ENCODE measurements around the gene COL10A1. TPM values are rescaled to one million over a fixed set of nuclear protein-coding genes. Genes with fewer than 3 reads are reported as not detected.
A peak's percentile ranks its signal among the peaks of the same experiment; 100 is the strongest.

COL10A1 gene
- total RNA-seq, 2 donors from 2014 or later = not detected

DNA sequence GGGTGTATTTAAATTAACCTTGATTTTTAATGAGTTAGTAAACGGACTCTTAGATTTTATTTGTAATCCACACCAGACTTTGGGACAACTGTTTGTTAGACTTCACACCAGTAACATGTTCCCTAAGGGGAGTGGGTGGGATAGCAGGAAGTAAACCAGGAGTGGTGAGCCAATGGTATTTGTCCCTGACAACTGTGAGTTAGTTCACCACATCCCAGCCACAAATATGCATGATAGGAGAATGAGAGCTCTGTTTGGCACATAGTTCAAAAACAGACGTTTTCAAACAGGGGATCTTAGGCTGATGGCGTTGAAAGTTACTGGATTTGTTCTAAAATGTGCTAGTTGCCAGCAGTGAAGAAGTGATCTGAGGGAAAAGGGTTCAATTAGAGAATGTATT lies 18.7 kb upstream of the COL10A1 start:
- Mint-ChIP-seq H3K36me3 (ENCODE audit: low read depth) (peaks cover 2% of the 10 kb centered on the region), H3K4me1 (peaks cover 38% of the 10 kb centered on the region), H3K27me3 (ENCODE audit: insufficient read depth) (no peaks in the 10 kb centered on the region), H3K27ac (peak overlapping the region; percentile 15), H3K4me3 (no peak overlapping the region), H3K9me3 (peaks cover 3% of the 10 kb centered on the region)
- DNase-seq = no peak
- no peak overlapping the region for H3K9ac ChIP-seq (ENCODE audit: extremely low read depth, low read length, poor library complexity, severe bottlenecking)
- H3K36me3 ChIP-seq (ENCODE audit: control insufficient read depth, insufficient read depth, low read length) = peaks cover 16% of the 10 kb centered on the region
- no peaks in the 10 kb centered on the region for H3K27me3 ChIP-seq (ENCODE audit: control insufficient read depth, insufficient read depth, low read length, poor library complexity, severe bottlenecking)
- 84 to 94% methylated on average over 2 to 3 of the region's 3 CpGs for WGBS, 2 experiments (ENCODE audit: insufficient coverage in 1 of 2, insufficient read length in 1 of 2)
- H3K4me1 ChIP-seq (ENCODE audit: control insufficient read depth, insufficient read depth, low read length) = peaks cover 4% of the 10 kb centered on the region
- no peak overlapping the region for H3K4me3 ChIP-seq (ENCODE audit: low read length)
- H3K27ac ChIP-seq (ENCODE audit: low read depth, low read length) = no peak overlapping the region
- peaks cover 12% of the 10 kb centered on the region for H3K9me3 ChIP-seq (ENCODE audit: control insufficient read depth, low read length)
- TF ChIP-seq, protein P1, sequence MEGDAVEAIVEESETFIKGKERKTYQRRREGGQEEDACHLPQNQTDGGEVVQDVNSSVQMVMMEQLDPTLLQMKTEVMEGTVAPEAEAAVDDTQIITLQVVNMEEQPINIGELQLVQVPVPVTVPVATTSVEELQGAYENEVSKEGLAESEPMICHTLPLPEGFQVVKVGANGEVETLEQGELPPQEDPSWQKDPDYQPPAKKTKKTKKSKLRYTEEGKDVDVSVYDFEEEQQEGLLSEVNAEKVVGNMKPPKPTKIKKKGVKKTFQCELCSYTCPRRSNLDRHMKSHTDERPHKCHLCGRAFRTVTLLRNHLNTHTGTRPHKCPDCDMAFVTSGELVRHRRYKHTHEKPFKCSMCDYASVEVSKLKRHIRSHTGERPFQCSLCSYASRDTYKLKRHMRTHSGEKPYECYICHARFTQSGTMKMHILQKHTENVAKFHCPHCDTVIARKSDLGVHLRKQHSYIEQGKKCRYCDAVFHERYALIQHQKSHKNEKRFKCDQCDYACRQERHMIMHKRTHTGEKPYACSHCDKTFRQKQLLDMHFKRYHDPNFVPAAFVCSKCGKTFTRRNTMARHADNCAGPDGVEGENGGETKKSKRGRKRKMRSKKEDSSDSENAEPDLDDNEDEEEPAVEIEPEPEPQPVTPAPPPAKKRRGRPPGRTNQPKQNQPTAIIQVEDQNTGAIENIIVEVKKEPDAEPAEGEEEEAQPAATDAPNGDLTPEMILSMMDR (conservative IDR thresholded peaks at IDR 0.05) = no peak

DNA sequence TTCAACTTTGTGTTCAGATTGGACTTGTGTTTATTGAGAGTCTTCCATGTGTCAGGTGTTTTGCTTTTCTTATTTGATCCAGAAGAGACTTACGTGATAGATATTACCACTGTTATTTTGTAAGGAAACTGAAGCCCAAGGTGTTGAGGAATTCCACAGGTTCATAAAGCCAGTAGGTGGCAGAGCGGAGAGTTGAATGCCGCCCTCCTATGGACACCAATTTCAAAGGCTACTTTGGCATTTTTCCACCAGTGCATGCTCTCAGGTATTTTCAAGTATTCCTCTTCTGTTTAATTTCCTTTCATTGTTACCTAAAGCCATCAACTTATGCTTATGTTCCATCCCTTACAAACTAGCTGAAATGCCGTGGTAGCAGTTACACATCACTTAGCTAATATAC lies 14.0 kb upstream of the COL10A1 start:
- H3K4me3 ChIP-seq (ENCODE audit: low read length) = no peak overlapping the region
- no peak for DNase-seq
- TF ChIP-seq, protein P1 (conservative IDR thresholded peaks at IDR 0.05) = peak; percentile 75
- H3K27me3 ChIP-seq (ENCODE audit: control insufficient read depth, insufficient read depth, low read length, poor library complexity, severe bottlenecking) = no peaks in the 10 kb centered on the region
- peaks cover 13% of the 10 kb centered on the region for H3K36me3 Mint-ChIP-seq (ENCODE audit: low read depth)
- peaks cover 23% of the 10 kb centered on the region for H3K4me1 Mint-ChIP-seq
- WGBS, 2 experiments (ENCODE audit: insufficient coverage in 1 of 2, insufficient read length in 1 of 2) = 68 to 74% methylated on average over 3 to 4 of the region's 4 CpGs
- H3K4me1 ChIP-seq (ENCODE audit: control insufficient read depth, insufficient read depth, low read length) = peaks cover 2% of the 10 kb centered on the region
- no peaks in the 10 kb centered on the region for H3K9me3 ChIP-seq (ENCODE audit: control insufficient read depth, low read length)
- no peaks in the 10 kb centered on the region for H3K27me3 Mint-ChIP-seq (ENCODE audit: insufficient read depth)
- H3K4me3 Mint-ChIP-seq = no peak overlapping the region
- H3K9me3 Mint-ChIP-seq = no peaks in the 10 kb centered on the region
- H3K27ac ChIP-seq (ENCODE audit: low read depth, low read length) = no peak overlapping the region
- peak overlapping the region; percentile 49 for H3K27ac Mint-ChIP-seq
- H3K36me3 ChIP-seq (ENCODE audit: control insufficient read depth, insufficient read depth, low read length) = peaks cover 25% of the 10 kb centered on the region
- no peak overlapping the region for H3K9ac ChIP-seq (ENCODE audit: extremely low read depth, low read length, poor library complexity, severe bottlenecking)

DNA sequence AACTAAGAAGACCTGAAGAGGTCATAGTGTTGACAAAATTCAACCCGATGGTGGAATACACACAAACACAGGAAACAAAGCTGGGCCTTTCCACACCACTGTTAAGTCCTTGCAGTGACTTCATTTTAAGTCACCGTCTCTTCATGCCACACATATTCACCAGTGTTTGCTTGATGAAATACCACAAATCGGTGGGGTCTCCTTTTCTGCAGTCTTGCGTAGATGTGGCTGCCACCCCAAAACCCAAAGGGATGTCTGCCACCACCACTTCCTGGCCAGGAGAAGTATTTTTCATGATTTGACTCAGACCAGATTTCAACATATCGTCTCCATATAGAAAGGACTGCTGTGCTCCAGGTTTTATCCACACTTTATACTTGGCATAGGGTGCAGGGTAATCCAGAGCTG lies 11.0 kb upstream of the COL10A1 start:
- Mint-ChIP-seq H3K4me3 (no peak overlapping the region), H3K9me3 (no peaks in the 10 kb centered on the region), H3K27me3 (ENCODE audit: insufficient read depth) (no peaks in the 10 kb centered on the region), H3K27ac (peak overlapping the region; percentile 78), H3K4me1 (peaks cover 24% of the 10 kb centered on the region), H3K36me3 (ENCODE audit: low read depth) (peaks cover 22% of the 10 kb centered on the region)
- TF ChIP-seq, protein P1 (conservative IDR thresholded peaks at IDR 0.05) = no peak
- H3K9ac ChIP-seq (ENCODE audit: extremely low read depth, low read length, poor library complexity, severe bottlenecking) = no peak overlapping the region
- H3K9me3 ChIP-seq (ENCODE audit: control insufficient read depth, low read length) = no peaks in the 10 kb centered on the region
- H3K27me3 ChIP-seq (ENCODE audit: control insufficient read depth, insufficient read depth, low read length, poor library complexity, severe bottlenecking) = no peaks in the 10 kb centered on the region
- H3K4me1 ChIP-seq (ENCODE audit: control insufficient read depth, insufficient read depth, low read length) = peaks cover 2% of the 10 kb centered on the region
- no peak overlapping the region for H3K4me3 ChIP-seq (ENCODE audit: low read length)
- DNase-seq = no peak
- H3K36me3 ChIP-seq (ENCODE audit: control insufficient read depth, insufficient read depth, low read length) = peaks cover 43% of the 10 kb centered on the region
- WGBS, 2 experiments (ENCODE audit: insufficient coverage in 1 of 2, insufficient read length in 1 of 2) = 96% methylated on average over 5 of the region's 5 CpGs
- no peak overlapping the region for H3K27ac ChIP-seq (ENCODE audit: low read depth, low read length)

Data from endodermal cell (in vitro differentiated cells).